K562 (cell line): ENCODE results near the gene RNF19B.

ENCODE experiments used
- CEBPB ChIP-seq: fragments of 450-650 bp; IDR thresholded peaks from 2 replicates; pipeline ENCODE4 v1.6.1; 2016; ENCODE audit warnings: missing genetic modification characterization, missing compliant biosample characterization
- CTCF ChIP-seq, 3 experiments: IDR thresholded peaks in 2 of 3; conservative IDR thresholded peaks in 1 of 3; 2 replicates each; pipeline ENCODE4 v1.5.1; 2011 to 2012; ENCODE audit warnings: low read length in 3 of 3, mild to moderate bottlenecking in 3 of 3, control low read depth in 2 of 3, improper control_type of control experiment in 1 of 3, inconsistent platforms in 1 of 3, low read depth in 1 of 3, mixed read lengths in 1 of 3, moderate library complexity in 1 of 3; ENCODE audit not compliant: insufficient read depth in 2 of 3
- HNRNPLL ChIP-seq: fragments of 200-400 bp; formaldehyde crosslinking; IDR thresholded peaks from 2 replicates; pipeline ENCODE4 v1.6.1; 2017; ENCODE audit warnings: low read length, low read depth, mild to moderate bottlenecking; ENCODE audit not compliant: poor library complexity, severe bottlenecking
- POLR2AphosphoS5 ChIP-seq: IDR thresholded peaks from 2 replicates; pipeline ENCODE4 v1.6.1; 2011; ENCODE audit warnings: mild to moderate bottlenecking, low read depth, low read length, moderate library complexity; ENCODE audit not compliant: control insufficient read depth, insufficient read depth
- SREBF1 ChIP-seq: fragments of 150-350 bp; IDR thresholded peaks from 2 replicates; pipeline ENCODE4 v1.6.1; 2014; ENCODE audit warnings: antibody characterized with exemption, low read depth, low read length, borderline replicate concordance
- ZFP36 ChIP-seq: fragments of 150-350 bp; IDR thresholded peaks from 2 replicates; pipeline ENCODE4 v1.6.1; 2018; ENCODE audit warnings: low read length, low read depth; ENCODE audit not compliant: partially characterized antibody
- ZNF197 ChIP-seq: fragments of 200-800 bp; sonication (Bioruptor generic); IDR thresholded peaks from 2 replicates; pipeline ENCODE4 v1.6.1; 2016; ENCODE audit warnings: low read depth, missing genetic modification characterization, missing compliant biosample characterization
- ZNF780A ChIP-seq: fragments of 250-450 bp; sonication (Bioruptor Pico); IDR thresholded peaks from 2 replicates; pipeline ENCODE4 v1.5.0; 2021; ENCODE audit warnings: mild to moderate bottlenecking

- TF ChIP-seq CTCF (IDR thresholded peaks at IDR 0.05 in 2 of 3, conservative IDR thresholded peaks at IDR 0.05 in 1 of 3; ENCODE audit: insufficient read depth in 2 of 3, low read depth in 1 of 3, low read length in 3 of 3) (no peak), CEBPB (tag) (no peak), SREBF1 (no peak), ZNF780A (CRISPR knock-in tag) (no peak), ZNF197 (CRISPR knock-in tag) (no peak), POLR2AphosphoS5 (no peak), ZFP36 (no peak), HNRNPLL (no peak)
These were observed 37.2 kb downstream of the RNF19B start for GRCh38 chr1:32927441-32927840.
